T-cell (primary cell): ENCODE data around the gene RAP2A. TPM values are rescaled to one million over a fixed set of nuclear protein-coding genes. Genes with fewer than 3 reads are reported as not detected.

Source experiments
- ATAC-seq, 4 experiments: fragments of 200-7000 bp in 3 of 4; fragments of 150-1000 bp in 1 of 4; cut with Tn5 transposase; replicated peaks in 1 of 4; 1 replicate in 3 of 4; 2 replicates in 1 of 4; pipeline ENCODE4 v1.10.0; 2021; ENCODE audit warnings: moderate library complexity in 3 of 4, mild to moderate bottlenecking in 2 of 4, moderate number of reproducible peaks in 1 of 4
- CTCF ChIA-PET, 2 donors: fragments of 300-600 bp; sonication (Branson Sonifier 250); formaldehyde crosslinking; loops; one replicate each; lab custom pipeline; 2022; ENCODE audit warnings: antibody characterized with exemption in 2 of 2; lab: Charles Lee
- POLR2A ChIA-PET, 2 donors: fragments of 300-600 bp; sonication (Branson Sonifier 250); formaldehyde crosslinking; loops; one replicate each; lab custom pipeline; 2022; ENCODE audit warnings: antibody characterized with exemption in 2 of 2; lab: Charles Lee
- DNase-seq, 35 experiments: peaks; one replicate each; pipeline versions ENCODE4 v3.0.0 to v3.0.0-alpha.2; 2013 to 2023
- H3K27ac ChIP-seq: one replicate; pipeline ENCODE4 v1.5.1; 2013; ENCODE audit warnings: low read length
- H3K27me3 ChIP-seq, 2 experiments: replicated peaks in 1 of 2; 1 replicate in 1 of 2; 2 replicates in 1 of 2; pipeline versions ENCODE4 v1.6.1 to v1.7.0; 2013; ENCODE audit warnings: low read length in 1 of 2, mixed read lengths in 1 of 2; ENCODE audit not compliant: control insufficient read depth in 2 of 2, insufficient read depth in 2 of 2; ENCODE audit errors: extremely low read depth in 1 of 2
- H3K36me3 ChIP-seq, 2 donors: 1 replicate in 1 of 2; 2 replicates in 1 of 2; pipeline versions ENCODE4 v1.6.1 to v1.7.0; 2013; ENCODE audit warnings: low read length in 1 of 2; ENCODE audit not compliant: control insufficient read depth in 2 of 2, insufficient read depth in 1 of 2; ENCODE audit errors: extremely low read depth in 1 of 2
- H3K4me1 ChIP-seq, 2 experiments: 1 replicate in 1 of 2; 2 replicates in 1 of 2; pipeline versions ENCODE4 v1.6.1 to v1.7.0; 2013; ENCODE audit warnings: low read length in 2 of 2, mixed read lengths in 1 of 2; ENCODE audit not compliant: insufficient read depth in 2 of 2, control insufficient read depth in 1 of 2; ENCODE audit errors: extremely low read depth in 1 of 2
- H3K4me3 ChIP-seq, 2 donors: 1 replicate in 1 of 2; 2 replicates in 1 of 2; pipeline versions ENCODE4 v1.5.1 to v1.7.0; 2013; ENCODE audit warnings: mild to moderate bottlenecking in 2 of 2, low read length in 1 of 2, moderate library complexity in 1 of 2; ENCODE audit not compliant: control insufficient read depth in 1 of 2; ENCODE audit errors: extremely low read depth in 1 of 2
- H3K9me3 ChIP-seq: 2 replicates; pipeline ENCODE4 v1.7.0; 2013
- H3K27ac Mint-ChIP-seq, 2 donors: one replicate each; pipeline ENCODE4 v1.8.0; 2020 to 2021; ENCODE audit warnings: mild to moderate bottlenecking in 2 of 2, mixed read lengths in 2 of 2
- H3K27me3 Mint-ChIP-seq, 2 donors: one replicate each; pipeline ENCODE4 v1.8.0; 2021 to 2022; ENCODE audit warnings: mixed read lengths in 2 of 2
- H3K36me3 Mint-ChIP-seq: one replicate; pipeline ENCODE4 v1.8.0; 2021; ENCODE audit warnings: mixed read lengths
- H3K4me1 Mint-ChIP-seq, 3 donors: one replicate each; pipeline ENCODE4 v1.8.0; 2020 to 2022; ENCODE audit warnings: mixed read lengths in 3 of 3, mild to moderate bottlenecking in 1 of 3
- H3K4me3 Mint-ChIP-seq, 3 donors: one replicate each; pipeline ENCODE4 v1.8.0; 2020 to 2022; ENCODE audit warnings: mild to moderate bottlenecking in 3 of 3, mixed read lengths in 3 of 3, moderate library complexity in 3 of 3
- H3K9me3 Mint-ChIP-seq, 3 donors: one replicate each; pipeline ENCODE4 v1.8.0; 2020 to 2022; ENCODE audit warnings: mixed read lengths in 3 of 3
- WGBS: methylation state at CpG from one replicate; pipeline ENCODE4 v1.1.5; 2013; ENCODE audit warnings: missing lambda C conversion rate; ENCODE audit not compliant: insufficient coverage; 5-methylcytosine and 5-hydroxymethylcytosine counted together
- total RNA-seq, 35 experiments: library from RNA in 6 of 35; stranded (reverse) in 6 of 35; fragments of 120-200 nt in 1 of 35; gene quantifications; one replicate each; pipeline versions ENCODE4 v1.2.1 to v1.2.4 and lab custom pipeline; 2013 to 2026

The RAP2A gene
- total RNA-seq, 5 donors from 2014 or later (not counting 1 experiment from before 2014, with no cell fraction given): 14.0 to 25.6 (median 20.2) TPM

- no peak overlapping the region for H3K27ac ChIP-seq
- H3K4me1 ChIP-seq: no peaks in the 10 kb centered on the region
- no peak overlapping the region for H3K4me3 ChIP-seq
- DNase-seq (no peak), ATAC-seq (no peak)
- H3K27me3 ChIP-seq: no peaks in the 10 kb centered on the region
- no peak overlapping the region for H3K27ac Mint-ChIP-seq
- peaks cover 0 to 3% (median 0%) of the 10 kb centered on the region in 3 donors for H3K9me3 Mint-ChIP-seq
- peaks cover 0 to 2% of the 10 kb centered on the region in 2 donors for H3K36me3 ChIP-seq
- CTCF ChIA-PET: no interaction called here
- H3K36me3 Mint-ChIP-seq: no peaks in the 10 kb centered on the region
- no peak overlapping the region for H3K4me3 Mint-ChIP-seq
- POLR2A ChIA-PET: no interaction called here
- H3K4me1 Mint-ChIP-seq: no peaks in the 10 kb centered on the region
- H3K27me3 Mint-ChIP-seq: peaks cover 14 to 15% of the 10 kb centered on the region in 2 donors
- WGBS: no CpG with 5 or more reads among the region's 1 CpG
- no peaks in the 10 kb centered on the region for H3K9me3 ChIP-seq
These were observed 20.3 kb upstream of the RAP2A start for GRCh38 chr13:97413694-97414093.

DNA sequence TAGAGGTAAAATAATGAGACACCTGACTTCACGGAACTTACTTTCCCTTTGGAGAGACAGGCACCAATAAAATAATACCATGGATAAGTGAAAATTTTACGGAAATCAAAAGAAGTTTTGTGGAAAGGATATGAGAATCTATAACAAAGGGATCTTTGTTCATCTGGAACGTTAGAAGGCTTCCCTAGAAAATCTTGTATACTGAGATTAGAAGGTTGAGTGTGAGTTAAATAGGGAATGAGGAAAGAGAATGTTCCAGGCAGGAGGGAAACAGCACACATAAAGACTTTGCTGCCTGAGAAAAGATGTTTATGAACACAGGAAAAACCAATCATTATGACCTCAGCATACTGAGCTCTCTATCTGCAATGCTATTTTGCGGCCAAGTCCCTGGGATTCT lies 19.6 kb upstream of the RAP2A start:
- Mint-ChIP-seq H3K27ac (no peak overlapping the region), H3K36me3 (no peaks in the 10 kb centered on the region), H3K27me3 (peaks cover 9 to 11% of the 10 kb centered on the region in 2 donors), H3K4me1 (no peaks in the 10 kb centered on the region), H3K9me3 (no peaks in the 10 kb centered on the region), H3K4me3 (no peak overlapping the region)
- ChIA-PET POLR2A (no interaction called here), CTCF (no interaction called here)
- Histone ChIP-seq H3K27ac (no peak overlapping the region), H3K4me1 (no peaks in the 10 kb centered on the region), H3K36me3 (peaks cover 0 to 2% of the 10 kb centered on the region in 2 donors), H3K4me3 (no peak overlapping the region), H3K27me3 (no peaks in the 10 kb centered on the region), H3K9me3 (no peaks in the 10 kb centered on the region)
- no CpG with 5 or more reads among the region's 4 CpGs for WGBS
- no peak for ATAC-seq
- no peak for DNase-seq

DNA sequence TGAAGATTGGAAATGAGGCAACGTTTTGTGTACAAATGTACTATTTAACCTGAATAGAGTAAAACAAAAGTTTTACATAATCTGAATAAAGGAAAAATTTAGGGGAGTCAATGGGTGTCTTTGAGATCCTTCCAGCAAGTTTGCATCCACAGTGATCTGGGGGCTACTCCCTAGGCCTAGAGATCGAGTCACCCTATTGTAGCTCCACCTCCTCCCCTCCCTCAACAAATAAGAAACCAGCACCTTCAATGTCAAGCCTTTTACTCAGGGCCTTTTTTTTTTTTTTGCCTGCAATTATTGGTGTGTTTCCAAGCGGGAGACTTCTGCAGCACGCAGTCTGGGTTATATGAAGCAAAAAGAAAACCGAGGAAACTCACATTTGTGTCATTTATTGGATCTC lies 16.3 kb upstream of the RAP2A start:
- 83% methylated on average over 1 of the region's 5 CpGs for WGBS
- POLR2A ChIA-PET: no interaction called here

DNA sequence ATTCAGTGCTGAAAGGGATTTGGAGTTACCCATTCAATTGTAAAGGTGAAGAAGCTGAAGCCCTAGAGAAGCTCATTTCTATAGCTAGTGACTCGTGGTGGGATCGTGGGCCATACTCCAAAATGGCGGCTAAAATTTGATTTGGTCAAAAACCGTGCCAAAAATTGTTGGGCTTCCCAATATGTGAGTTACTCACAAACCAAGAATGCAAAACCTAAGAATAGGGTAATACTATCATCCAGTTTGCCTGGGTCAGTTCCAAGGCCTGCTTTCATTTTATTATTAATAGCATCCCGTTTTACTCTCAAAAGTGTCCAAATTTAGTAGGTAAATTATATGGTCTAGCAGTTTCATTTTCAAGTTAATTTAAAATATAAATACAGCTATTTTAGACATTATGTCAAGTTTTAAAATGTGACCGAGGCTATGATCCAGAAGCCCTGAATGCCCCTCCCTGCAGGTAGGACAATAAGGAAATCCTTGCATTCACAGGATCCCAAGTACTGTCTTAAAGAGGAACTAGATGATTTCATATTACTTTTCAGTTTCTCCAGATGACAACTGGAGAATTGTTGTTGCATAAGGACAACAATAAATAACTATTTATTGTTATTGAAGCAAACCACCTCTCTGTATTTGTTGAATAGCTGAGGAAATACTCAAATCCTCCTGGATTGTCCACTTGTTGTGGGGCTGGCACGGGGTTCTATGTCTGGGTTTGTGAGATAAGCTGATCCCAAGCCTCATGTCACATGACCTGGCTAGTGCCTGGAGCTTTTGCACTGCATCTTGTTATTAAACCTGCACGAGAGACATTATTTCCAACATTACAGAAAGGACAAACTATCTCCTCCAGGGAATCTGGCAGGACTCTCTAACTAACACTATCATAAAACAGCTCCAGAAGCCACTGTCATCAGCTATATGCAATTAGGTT lies 11.6 kb upstream of the RAP2A start:
- Mint-ChIP-seq H3K36me3 (no peaks in the 10 kb centered on the region), H3K9me3 (no peaks in the 10 kb centered on the region), H3K27me3 (peaks cover 11 to 29% of the 10 kb centered on the region in 2 donors), H3K4me3 (no peak overlapping the region), H3K4me1 (no peaks in the 10 kb centered on the region), H3K27ac (no peak overlapping the region)
- Histone ChIP-seq H3K27ac (no peak overlapping the region), H3K4me1 (no peaks in the 10 kb centered on the region), H3K9me3 (no peaks in the 10 kb centered on the region), H3K27me3 (no peaks in the 10 kb centered on the region), H3K36me3 (no peaks in the 10 kb centered on the region), H3K4me3 (no peak overlapping the region)
- DNase-seq (no peak), ATAC-seq (no peak)
- CTCF ChIA-PET: interaction anchor here in 1 of 2 donors (0.6 kb wide), 1 partner anchor 10 kb away, joined by 3 read pairs; no protein-coding TSS in a partner anchor
- POLR2A ChIA-PET: interaction anchor here in 1 of 2 donors (0.6 to 1.1 kb wide), 2 partner anchors 9 to 13 kb away, joined by 3 to 4 read pairs; no protein-coding TSS in a partner anchor
- 82% methylated on average over 3 of the region's 8 CpGs for WGBS

More for the DNA sequence above, 16.3 kb upstream of the RAP2A start:
- no peaks in the 10 kb centered on the region for H3K9me3 ChIP-seq
- no peaks in the 10 kb centered on the region for H3K27me3 ChIP-seq
- H3K4me3 ChIP-seq: no peak overlapping the region
- H3K27ac ChIP-seq: no peak overlapping the region
- DNase-seq (no peak), ATAC-seq (no peak)
- no peak overlapping the region for H3K27ac Mint-ChIP-seq
- H3K4me1 Mint-ChIP-seq: no peaks in the 10 kb centered on the region
- H3K4me3 Mint-ChIP-seq: no peak overlapping the region
- CTCF ChIA-PET: no interaction called here
- no peaks in the 10 kb centered on the region for H3K9me3 Mint-ChIP-seq
- peaks cover 16 to 21% of the 10 kb centered on the region in 2 donors for H3K27me3 Mint-ChIP-seq
- H3K36me3 ChIP-seq: no peaks in the 10 kb centered on the region
- H3K4me1 ChIP-seq: no peaks in the 10 kb centered on the region
- no peaks in the 10 kb centered on the region for H3K36me3 Mint-ChIP-seq

DNA sequence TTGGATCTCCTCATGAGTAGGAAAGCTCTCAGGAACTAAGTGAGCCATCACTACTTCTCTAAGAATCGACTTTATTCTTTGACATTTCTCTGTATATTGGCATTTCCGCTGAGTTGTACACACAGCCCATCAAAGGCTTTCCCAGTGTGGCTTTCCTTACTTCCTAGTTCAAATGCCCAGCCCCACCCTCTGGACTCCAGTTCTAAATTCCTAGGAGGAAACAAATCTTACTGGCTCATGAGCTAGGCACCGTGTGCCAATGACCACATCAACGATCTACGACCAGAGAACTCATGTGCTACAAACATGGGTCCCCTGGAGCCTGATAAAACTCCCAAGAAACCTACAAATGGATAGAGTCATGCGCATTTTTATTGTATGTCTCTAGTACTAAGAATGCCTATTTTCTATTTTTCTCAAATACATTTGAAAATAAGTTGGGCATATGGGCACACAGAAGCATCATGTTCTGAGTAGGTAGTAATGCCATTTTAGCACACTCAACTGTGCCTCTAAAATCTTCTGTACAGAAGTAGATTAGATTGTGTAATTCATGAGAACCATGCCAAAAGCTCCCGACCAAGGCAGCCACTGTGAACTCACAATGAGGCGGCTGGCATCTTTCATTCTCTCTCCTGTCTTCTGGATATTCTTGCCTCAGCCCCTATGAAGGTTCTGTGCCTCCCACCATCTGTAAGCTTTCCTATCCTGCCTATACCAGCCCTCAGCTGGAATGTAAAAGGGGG lies 10.5 kb upstream of the RAP2A start:
- Histone ChIP-seq H3K27ac (no peak overlapping the region), H3K36me3 (no peaks in the 10 kb centered on the region), H3K4me1 (no peaks in the 10 kb centered on the region), H3K4me3 (no peak overlapping the region), H3K27me3 (no peaks in the 10 kb centered on the region), H3K9me3 (no peaks in the 10 kb centered on the region)
- no peaks in the 10 kb centered on the region for H3K4me1 Mint-ChIP-seq
- POLR2A ChIA-PET: interaction anchor here in 1 of 2 donors (0.6 kb wide), 1 partner anchor 12 kb away, joined by 3 read pairs; no protein-coding TSS in a partner anchor
- H3K36me3 Mint-ChIP-seq: no peaks in the 10 kb centered on the region
- H3K27me3 Mint-ChIP-seq: peaks cover 11 to 24% of the 10 kb centered on the region in 2 donors
- ATAC-seq: no peak
- no peaks in the 10 kb centered on the region for H3K9me3 Mint-ChIP-seq
- CTCF ChIA-PET: no interaction called here
- no peak overlapping the region for H3K4me3 Mint-ChIP-seq
- DNase-seq: no peak
- no peak overlapping the region for H3K27ac Mint-ChIP-seq
- 83% methylated on average over 4 of the region's 8 CpGs for WGBS

GRCh38 chr13:97425590-97425989 lies 8.4 kb upstream of the RAP2A start:
- H3K9me3 ChIP-seq: no peaks in the 10 kb centered on the region
- POLR2A ChIA-PET: no interaction called here
- DNase-seq (no peak), ATAC-seq (no peak)
- no peaks in the 10 kb centered on the region for H3K36me3 ChIP-seq
- H3K4me3 ChIP-seq: no peak overlapping the region
- Mint-ChIP-seq H3K27me3 (peaks cover 12 to 28% of the 10 kb centered on the region in 2 donors), H3K36me3 (no peaks in the 10 kb centered on the region), H3K27ac (no peak overlapping the region), H3K4me3 (no peak overlapping the region), H3K4me1 (no peaks in the 10 kb centered on the region), H3K9me3 (no peaks in the 10 kb centered on the region)
- no peak overlapping the region for H3K27ac ChIP-seq
- H3K27me3 ChIP-seq: no peaks in the 10 kb centered on the region
- WGBS: 100% methylated on average over 1 of the region's 2 CpGs
- CTCF ChIA-PET: no interaction called here
- H3K4me1 ChIP-seq: no peaks in the 10 kb centered on the region
